T-helper 17 cell (primary cell): Measurements from ENCODE around the gene GPR61. TPM values are rescaled to one million over a fixed set of nuclear protein-coding genes. Genes with fewer than 3 reads are reported as not detected.
A peak's percentile ranks its signal among the peaks of the same experiment; 100 is the strongest.

Source experiments
- ATAC-seq: fragments of 150-1000 bp; cut with Tn5 transposase; 2 replicates; pipeline ENCODE4 v1.10.0; 2021; ENCODE audit warnings: mild to moderate bottlenecking, moderate library complexity
- DNase-seq, 3 donors: peaks; one replicate each; pipeline versions ENCODE4 v3.0.0 to v3.0.0-alpha.2; 2020 to 2021
- H3K9me3 ChIP-seq: one replicate; pipeline ENCODE4 v1.7.0; 2013; ENCODE audit warnings: low read length, mild to moderate bottlenecking; ENCODE audit not compliant: control insufficient read depth, poor library complexity, severe bottlenecking
- H3K27ac Mint-ChIP-seq: one replicate; pipeline ENCODE4 v1.8.0; 2022; ENCODE audit warnings: mild to moderate bottlenecking, moderate library complexity, mixed read lengths
- H3K27me3 Mint-ChIP-seq: one replicate; pipeline ENCODE4 v1.8.0; 2022; ENCODE audit warnings: mixed read lengths
- H3K36me3 Mint-ChIP-seq: one replicate; pipeline ENCODE4 v1.8.0; 2022; ENCODE audit warnings: low read depth, mixed read lengths
- H3K4me1 Mint-ChIP-seq: one replicate; pipeline ENCODE4 v1.8.0; 2022; ENCODE audit warnings: mild to moderate bottlenecking, mixed read lengths
- H3K4me3 Mint-ChIP-seq: one replicate; pipeline ENCODE4 v1.8.0; 2022; ENCODE audit warnings: mild to moderate bottlenecking, moderate library complexity, mixed read lengths
- total RNA-seq, 4 donors: library from RNA in 2 of 4; stranded (reverse) in 2 of 4; gene quantifications; one replicate each; pipeline ENCODE4 v1.2.3 and lab custom pipeline; 2022 to 2026

The GPR61 gene
- total RNA-seq (under 1 TPM; 0.20 to 0.65 TPM), total RNA-seq (lab: John Stamatoyannopoulos, UW) (0.45 to 0.58 reads per million in 2 donors)

GRCh38 chr1:109539676-109540075 is at the start of gene GPR61:
TSS of gene GPR61 (plus strand) at chr1:109539872. CDS start at chr1:109543023, 3,151 bp downstream.
- peak within 1 kb of the TSS; percentile 39 for H3K27ac Mint-ChIP-seq
- no peak within 1 kb of the TSS for H3K4me3 Mint-ChIP-seq
- no peaks in the 10 kb centered on the region for H3K27me3 Mint-ChIP-seq
- ATAC-seq, result no peak
- H3K9me3 ChIP-seq, result no peaks in the 10 kb centered on the region
- H3K4me1 Mint-ChIP-seq, result no peaks in the 10 kb centered on the region
- DNase-seq, result no peak
- H3K36me3 Mint-ChIP-seq, result peaks cover 2% of the 10 kb centered on the region

GRCh38 chr1:109490029-109490933 is 49.4 kb upstream of the GPR61 start:
- peak; percentile 34 to 70 (median 43) for DNase-seq
- Mint-ChIP-seq H3K27ac (no peak overlapping the region), H3K4me1 (peaks cover 17% of the 10 kb centered on the region), H3K4me3 (no peak overlapping the region), H3K27me3 (no peaks in the 10 kb centered on the region), H3K36me3 (peaks cover 3% of the 10 kb centered on the region)
- peak; percentile 32 for ATAC-seq
- no peaks in the 10 kb centered on the region for H3K9me3 ChIP-seq

GRCh38 chr1:109490934-109491302 is 48.8 kb upstream of the GPR61 start:
- DNase-seq (no peak), ATAC-seq (no peak)
- no peak overlapping the region for H3K27ac Mint-ChIP-seq
- no peak overlapping the region for H3K4me3 Mint-ChIP-seq
- peaks cover 18% of the 10 kb centered on the region for H3K4me1 Mint-ChIP-seq
- no peaks in the 10 kb centered on the region for H3K9me3 ChIP-seq
- H3K27me3 Mint-ChIP-seq, result no peaks in the 10 kb centered on the region
- H3K36me3 Mint-ChIP-seq, result peaks cover 4% of the 10 kb centered on the region

- H3K27ac Mint-ChIP-seq, result no peak overlapping the region
- no peak for ATAC-seq
- H3K36me3 Mint-ChIP-seq, result peaks cover 7% of the 10 kb centered on the region
These were observed 48.3 kb upstream of the GPR61 start for GRCh38 chr1:109491372-109491771.

GRCh38 chr1:109492779-109493178 is 46.9 kb upstream of the GPR61 start:
- H3K4me1 Mint-ChIP-seq, result peaks cover 28% of the 10 kb centered on the region
- H3K9me3 ChIP-seq, result no peaks in the 10 kb centered on the region
- H3K27ac Mint-ChIP-seq, result no peak overlapping the region
- DNase-seq, result no peak
- H3K36me3 Mint-ChIP-seq, result peaks cover 6% of the 10 kb centered on the region
- no peak for ATAC-seq
- H3K4me3 Mint-ChIP-seq, result no peak overlapping the region
- H3K27me3 Mint-ChIP-seq, result no peaks in the 10 kb centered on the region

More at GRCh38 chr1:109491372-109491771, 48.3 kb upstream of the GPR61 start:
- H3K4me3 Mint-ChIP-seq, result no peak overlapping the region
- no peaks in the 10 kb centered on the region for H3K9me3 ChIP-seq
- no peaks in the 10 kb centered on the region for H3K27me3 Mint-ChIP-seq
- H3K4me1 Mint-ChIP-seq, result peaks cover 23% of the 10 kb centered on the region
- DNase-seq, result no peak

GRCh38 chr1:109493227-109493626 is 46.4 kb upstream of the GPR61 start:
- peaks cover 31% of the 10 kb centered on the region for H3K4me1 Mint-ChIP-seq

GRCh38 chr1:109493805-109494539 is 45.7 kb upstream of the GPR61 start, which contains the start of gene CYB561D1:
TSS of gene CYB561D1 (plus strand) at chr1:109494094. CDS start at chr1:109494140, 46 bp downstream.
- DNase-seq (peak; percentile 86 to 93 (median 92)), ATAC-seq (peak; percentile 92)
- no peaks in the 10 kb centered on the region for H3K9me3 ChIP-seq
- peak within 1 kb of the TSS; percentile 96 for H3K4me3 Mint-ChIP-seq
- H3K4me1 Mint-ChIP-seq, result peaks cover 35% of the 10 kb centered on the region
- no peaks in the 10 kb centered on the region for H3K27me3 Mint-ChIP-seq
- H3K36me3 Mint-ChIP-seq, result peaks cover 6% of the 10 kb centered on the region
- peak within 1 kb of the TSS; percentile 87 for H3K27ac Mint-ChIP-seq

More at GRCh38 chr1:109493227-109493626, 46.4 kb upstream of the GPR61 start:
- no peaks in the 10 kb centered on the region for H3K9me3 ChIP-seq
- peaks cover 6% of the 10 kb centered on the region for H3K36me3 Mint-ChIP-seq
- no peak for ATAC-seq
- no peak overlapping the region for H3K27ac Mint-ChIP-seq
- H3K4me3 Mint-ChIP-seq, result peak overlapping the region; percentile 96
- H3K27me3 Mint-ChIP-seq, result no peaks in the 10 kb centered on the region
- DNase-seq, result no peak

- peaks cover 6% of the 10 kb centered on the region for H3K36me3 Mint-ChIP-seq
- DNase-seq (no peak), ATAC-seq (no peak)
- no peaks in the 10 kb centered on the region for H3K9me3 ChIP-seq
- H3K27ac Mint-ChIP-seq, result peak overlapping the region; percentile 66
- H3K27me3 Mint-ChIP-seq, result no peaks in the 10 kb centered on the region
- peak overlapping the region; percentile 96 for H3K4me3 Mint-ChIP-seq
- peaks cover 48% of the 10 kb centered on the region for H3K4me1 Mint-ChIP-seq
These were observed 43.9 kb upstream of the GPR61 start for GRCh38 chr1:109495738-109496137.

- H3K36me3 Mint-ChIP-seq, result peaks cover 6% of the 10 kb centered on the region
- no peak overlapping the region for H3K4me3 Mint-ChIP-seq
- H3K27me3 Mint-ChIP-seq, result no peaks in the 10 kb centered on the region
- ATAC-seq (no peak), DNase-seq (no peak)
- H3K4me1 Mint-ChIP-seq, result peaks cover 65% of the 10 kb centered on the region
- H3K9me3 ChIP-seq, result no peaks in the 10 kb centered on the region
- peak overlapping the region; percentile 79 for H3K27ac Mint-ChIP-seq
These were observed 42.1 kb upstream of the GPR61 start for GRCh38 chr1:109497449-109498160.

- Mint-ChIP-seq H3K27ac (peak overlapping the region; percentile 79), H3K27me3 (no peaks in the 10 kb centered on the region), H3K36me3 (peaks cover 6% of the 10 kb centered on the region), H3K4me1 (peaks cover 68% of the 10 kb centered on the region), H3K4me3 (no peak overlapping the region)
- H3K9me3 ChIP-seq, result no peaks in the 10 kb centered on the region
- ATAC-seq (no peak), DNase-seq (no peak)
These were observed 41.4 kb upstream of the GPR61 start for GRCh38 chr1:109498161-109498801.

- no peaks in the 10 kb centered on the region for H3K27me3 Mint-ChIP-seq
- H3K36me3 Mint-ChIP-seq, result peaks cover 6% of the 10 kb centered on the region
- H3K4me3 Mint-ChIP-seq, result peak overlapping the region; percentile 52
- DNase-seq (no peak), ATAC-seq (no peak)
- no peaks in the 10 kb centered on the region for H3K9me3 ChIP-seq
- peaks cover 69% of the 10 kb centered on the region for H3K4me1 Mint-ChIP-seq
- H3K27ac Mint-ChIP-seq, result peak overlapping the region; percentile 95
These were observed 40.6 kb upstream of the GPR61 start for GRCh38 chr1:109499081-109499480.

GRCh38 chr1:109499661-109500536 is 39.8 kb upstream of the GPR61 start:
- ATAC-seq (no peak), DNase-seq (peak; percentile 28 to 58 (median 41))
- Mint-ChIP-seq H3K27ac (peak overlapping the region; percentile 95), H3K27me3 (no peaks in the 10 kb centered on the region), H3K36me3 (peaks cover 6% of the 10 kb centered on the region), H3K4me1 (peaks cover 72% of the 10 kb centered on the region), H3K4me3 (peak overlapping the region; percentile 63)
- no peaks in the 10 kb centered on the region for H3K9me3 ChIP-seq
